ENCODE data around the gene TEC.

TEC gene

DNA sequence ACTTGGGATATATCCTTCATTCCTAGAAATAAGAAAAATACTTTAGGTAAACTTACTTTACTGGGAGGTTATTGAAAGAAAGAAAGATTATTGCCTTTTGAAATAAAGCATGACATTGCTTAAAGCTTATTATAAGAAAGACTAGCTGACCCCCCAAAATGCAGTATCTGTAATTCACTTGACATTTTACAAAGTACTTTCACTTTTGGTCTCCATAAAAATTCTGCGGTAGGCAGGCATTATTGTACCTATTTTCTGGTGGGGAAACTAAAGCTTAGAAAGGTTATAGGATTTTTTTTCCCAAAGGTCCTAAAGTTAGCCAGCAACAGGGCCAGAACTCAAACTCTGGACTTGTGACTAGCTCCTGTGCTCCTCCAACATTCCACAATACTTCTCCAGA, 105.9 kb downstream of the TEC start:
- H3K4me2 ChIP-seq, result no peak overlapping the region
- H3K4me1 ChIP-seq (ENCODE audit: low read depth, poor library complexity, severe bottlenecking), result no peaks in the 10 kb centered on the region
- H3K79me2 ChIP-seq (ENCODE audit: insufficient read depth, low read depth), result no peaks in the 10 kb centered on the region
- no peaks in the 10 kb centered on the region for H3K27me3 ChIP-seq (ENCODE audit: insufficient read depth, low read depth)
- TF ChIP-seq, protein P1, sequence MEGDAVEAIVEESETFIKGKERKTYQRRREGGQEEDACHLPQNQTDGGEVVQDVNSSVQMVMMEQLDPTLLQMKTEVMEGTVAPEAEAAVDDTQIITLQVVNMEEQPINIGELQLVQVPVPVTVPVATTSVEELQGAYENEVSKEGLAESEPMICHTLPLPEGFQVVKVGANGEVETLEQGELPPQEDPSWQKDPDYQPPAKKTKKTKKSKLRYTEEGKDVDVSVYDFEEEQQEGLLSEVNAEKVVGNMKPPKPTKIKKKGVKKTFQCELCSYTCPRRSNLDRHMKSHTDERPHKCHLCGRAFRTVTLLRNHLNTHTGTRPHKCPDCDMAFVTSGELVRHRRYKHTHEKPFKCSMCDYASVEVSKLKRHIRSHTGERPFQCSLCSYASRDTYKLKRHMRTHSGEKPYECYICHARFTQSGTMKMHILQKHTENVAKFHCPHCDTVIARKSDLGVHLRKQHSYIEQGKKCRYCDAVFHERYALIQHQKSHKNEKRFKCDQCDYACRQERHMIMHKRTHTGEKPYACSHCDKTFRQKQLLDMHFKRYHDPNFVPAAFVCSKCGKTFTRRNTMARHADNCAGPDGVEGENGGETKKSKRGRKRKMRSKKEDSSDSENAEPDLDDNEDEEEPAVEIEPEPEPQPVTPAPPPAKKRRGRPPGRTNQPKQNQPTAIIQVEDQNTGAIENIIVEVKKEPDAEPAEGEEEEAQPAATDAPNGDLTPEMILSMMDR (conservative IDR thresholded peaks at IDR 0.05; ENCODE audit: low read depth, low read length), result no peak
- no peak overlapping the region for H3K9ac ChIP-seq
- H4K20me1 ChIP-seq (ENCODE audit: insufficient read depth), result no peaks in the 10 kb centered on the region
- no peaks in the 10 kb centered on the region for H3K36me3 ChIP-seq (ENCODE audit: insufficient read depth)
- H3K4me3 ChIP-seq (IDR thresholded peaks at IDR 0.05; ENCODE audit: insufficient read depth, low read depth, low read length), result no peak overlapping the region
- no peak overlapping the region for H2AFZ ChIP-seq (ENCODE audit: low read depth)
- no peak overlapping the region for H3K27ac ChIP-seq

DNA sequence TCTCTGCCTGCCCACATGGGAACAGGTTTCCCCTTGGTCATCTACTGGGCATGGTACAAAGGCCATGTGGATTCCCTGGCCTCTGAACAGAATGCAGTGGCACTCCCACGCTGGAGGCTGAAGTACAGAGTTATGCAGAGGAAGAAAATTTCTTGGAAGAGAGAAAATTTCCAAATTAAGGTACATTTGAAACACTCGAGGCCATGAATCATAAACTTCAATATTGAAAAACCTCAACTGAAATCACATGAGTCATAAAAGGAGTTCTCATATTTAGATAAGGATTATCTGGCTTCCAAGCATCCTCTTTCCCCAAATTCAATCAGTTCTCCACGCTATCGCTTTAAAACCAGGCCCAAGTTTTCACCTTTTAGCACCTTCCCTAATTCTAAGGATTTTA, 107.5 kb downstream of the TEC start:
- Histone ChIP-seq H3K9ac (no peak overlapping the region), H3K79me2 (ENCODE audit: insufficient read depth, low read depth) (no peaks in the 10 kb centered on the region), H3K4me3 (IDR thresholded peaks at IDR 0.05; ENCODE audit: insufficient read depth, low read depth, low read length) (no peak overlapping the region), H3K4me2 (no peak overlapping the region), H3K27ac (no peak overlapping the region), H4K20me1 (ENCODE audit: insufficient read depth) (no peaks in the 10 kb centered on the region), H2AFZ (ENCODE audit: low read depth) (no peak overlapping the region), H3K27me3 (ENCODE audit: insufficient read depth, low read depth) (no peaks in the 10 kb centered on the region), H3K4me1 (ENCODE audit: low read depth, poor library complexity, severe bottlenecking) (no peaks in the 10 kb centered on the region), H3K36me3 (ENCODE audit: insufficient read depth) (no peaks in the 10 kb centered on the region)
- TF ChIP-seq, protein P1 (conservative IDR thresholded peaks at IDR 0.05; ENCODE audit: low read depth, low read length), result no peak

DNA sequence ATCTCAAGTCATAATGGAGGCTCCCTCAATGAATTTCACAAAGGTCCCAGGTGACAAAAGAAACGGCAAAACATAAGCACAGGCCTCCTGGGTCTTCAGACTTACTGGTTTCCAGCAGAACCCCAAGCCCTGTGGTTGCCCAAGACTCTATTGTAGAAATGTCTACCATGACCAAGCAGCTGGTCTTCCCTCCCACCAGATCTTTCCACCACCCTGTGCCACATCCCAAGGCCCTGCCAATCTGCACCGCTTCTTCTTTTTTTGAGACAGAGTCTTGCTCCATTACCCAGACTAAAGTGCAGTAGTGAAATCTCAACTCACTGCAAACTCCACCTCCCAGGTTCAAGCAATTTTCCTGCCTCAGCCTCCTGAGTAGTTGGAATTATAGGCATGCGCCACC, 112.4 kb downstream of the TEC start:
- no peak overlapping the region for H3K9ac ChIP-seq
- no peak overlapping the region for H3K4me2 ChIP-seq
- no peak overlapping the region for H2AFZ ChIP-seq (ENCODE audit: low read depth)
- H4K20me1 ChIP-seq (ENCODE audit: insufficient read depth), result no peaks in the 10 kb centered on the region
- H3K79me2 ChIP-seq (ENCODE audit: insufficient read depth, low read depth), result no peaks in the 10 kb centered on the region
- H3K36me3 ChIP-seq (ENCODE audit: insufficient read depth), result no peaks in the 10 kb centered on the region
- H3K4me1 ChIP-seq (ENCODE audit: low read depth, poor library complexity, severe bottlenecking), result no peaks in the 10 kb centered on the region
- H3K27ac ChIP-seq, result no peak overlapping the region
- H3K4me3 ChIP-seq (IDR thresholded peaks at IDR 0.05; ENCODE audit: insufficient read depth, low read depth, low read length), result no peak overlapping the region
- TF ChIP-seq, protein P1 (conservative IDR thresholded peaks at IDR 0.05; ENCODE audit: low read depth, low read length), result no peak
- no peaks in the 10 kb centered on the region for H3K27me3 ChIP-seq (ENCODE audit: insufficient read depth, low read depth)

- Histone ChIP-seq H3K4me2 (no peak overlapping the region), H3K36me3 (ENCODE audit: insufficient read depth) (no peaks in the 10 kb centered on the region), H3K27ac (no peak overlapping the region), H3K27me3 (ENCODE audit: insufficient read depth, low read depth) (no peaks in the 10 kb centered on the region), H3K4me1 (ENCODE audit: low read depth, poor library complexity, severe bottlenecking) (no peaks in the 10 kb centered on the region), H3K79me2 (ENCODE audit: insufficient read depth, low read depth) (no peaks in the 10 kb centered on the region), H3K4me3 (IDR thresholded peaks at IDR 0.05; ENCODE audit: insufficient read depth, low read depth, low read length) (no peak overlapping the region), H3K9ac (no peak overlapping the region), H4K20me1 (ENCODE audit: insufficient read depth) (no peaks in the 10 kb centered on the region), H2AFZ (ENCODE audit: low read depth) (no peak overlapping the region)
- TF ChIP-seq, protein P1 (conservative IDR thresholded peaks at IDR 0.05; ENCODE audit: low read depth, low read length), result no peak
Measured at GRCh38 chr4:48156423-48156822, 113.2 kb downstream of the TEC start.
